UCSD-AML1 (cell line): ENCODE data around the gene CCL7.

ENCODE experiments used
- DNase-seq: peaks from one replicate; lab custom pipeline; 2025; ENCODE audit not compliant: unreplicated experiment; lab: John Stamatoyannopoulos, UW

Gene CCL7

DNA sequence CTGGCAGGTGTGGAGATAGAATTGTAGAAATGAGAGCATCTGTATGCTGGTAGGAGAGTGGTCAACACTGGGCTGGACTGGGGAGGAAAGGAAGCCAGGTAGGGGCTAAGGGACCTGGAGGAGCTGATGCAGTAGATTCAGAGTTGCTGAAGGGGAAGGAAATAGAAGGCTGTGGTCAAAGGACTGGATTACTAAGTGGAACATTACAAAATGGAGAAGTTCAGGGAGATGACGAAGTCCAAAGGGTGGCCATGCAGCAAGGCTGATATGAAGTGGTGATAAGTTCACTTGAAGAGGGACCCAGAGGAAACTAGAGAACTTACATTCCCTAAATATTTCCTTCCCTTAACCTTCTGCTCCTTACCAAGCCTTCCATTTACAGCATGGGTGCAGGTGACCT lies 23.6 kb upstream of the CCL7 start:
- DNase-seq, result peak; percentile 40

DNA sequence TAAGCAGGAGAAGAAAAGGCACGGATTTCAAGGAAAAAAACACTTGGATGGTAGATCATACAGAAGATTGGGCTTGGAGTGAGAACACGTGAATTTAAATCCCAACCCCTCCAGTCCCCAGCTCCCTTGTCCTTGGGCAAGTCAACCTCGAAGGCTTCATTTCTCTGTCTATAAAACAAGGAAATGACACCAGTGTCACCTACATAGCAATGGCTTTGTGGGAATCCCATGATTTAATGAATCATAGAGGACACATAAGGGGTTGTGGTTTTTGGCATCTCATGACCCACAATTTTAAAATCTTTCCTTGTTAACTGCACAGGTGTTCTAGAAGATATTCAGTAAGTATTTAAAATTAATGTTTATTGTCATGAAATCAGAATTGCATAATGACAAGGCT lies 23.1 kb upstream of the CCL7 start:
- no peak for DNase-seq

DNA sequence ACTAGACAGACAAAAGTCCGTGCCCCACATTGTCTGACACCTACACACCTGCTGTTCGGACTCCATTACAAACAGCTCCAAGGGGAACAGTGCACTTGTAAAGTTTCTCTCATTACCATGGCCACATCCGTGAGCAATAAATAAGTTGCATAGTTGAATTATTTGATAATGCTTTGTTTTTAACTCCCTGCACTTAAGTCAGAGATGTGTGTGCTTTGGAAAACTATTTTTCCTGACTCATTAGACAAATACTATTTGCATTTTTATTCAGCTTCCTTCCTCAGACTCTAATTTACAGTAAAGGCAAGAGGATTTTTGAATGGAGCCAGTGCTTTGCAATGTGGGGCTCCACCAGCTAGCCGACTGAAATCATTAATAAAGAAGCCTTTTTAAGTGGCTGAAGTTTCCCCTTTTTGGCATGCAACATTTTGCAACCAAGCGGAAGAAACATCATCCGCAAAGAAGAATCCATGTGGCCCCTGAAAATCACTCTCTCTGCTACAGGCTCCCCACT lies 21.5 kb upstream of the CCL7 start:
- DNase-seq, result no peak

DNA sequence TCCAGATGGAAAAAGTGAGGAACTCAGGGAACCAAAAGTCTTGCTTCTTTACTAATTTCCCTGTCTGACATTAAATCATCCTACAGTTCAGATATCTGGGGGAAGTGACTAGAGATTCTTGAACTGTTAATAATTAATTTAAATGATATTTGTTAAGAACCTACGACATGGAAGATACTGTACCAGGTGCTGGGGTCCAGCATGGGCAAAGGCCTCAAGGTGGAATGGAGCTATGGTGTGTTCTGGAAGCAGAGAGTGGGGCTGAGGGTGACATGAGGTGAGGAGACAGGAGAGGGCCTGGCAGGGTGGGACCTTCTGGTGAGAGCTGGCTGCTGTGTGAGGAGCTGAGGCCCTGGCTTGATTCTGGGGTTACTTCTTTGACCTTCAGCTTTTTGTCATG lies 21.0 kb upstream of the CCL7 start:
- DNase-seq, result no peak

DNA sequence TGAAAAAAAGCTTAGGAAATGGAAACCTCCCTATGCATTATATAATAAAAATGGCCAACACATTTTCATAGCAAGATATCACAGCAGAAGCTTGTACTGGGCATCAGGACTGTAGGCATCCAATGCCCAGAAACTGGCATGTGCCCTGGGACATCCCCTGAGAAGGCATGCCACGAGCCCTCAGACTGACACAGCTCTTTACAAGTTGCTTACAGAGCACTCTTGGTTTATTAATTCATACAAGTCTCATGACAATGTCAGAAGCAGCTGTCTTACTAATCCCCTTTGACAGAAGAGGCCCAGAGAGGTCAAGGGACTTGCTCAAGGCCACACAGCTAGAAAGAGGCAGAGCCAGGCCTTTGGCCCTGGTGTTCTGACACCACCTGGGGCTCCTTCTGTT lies 20.5 kb upstream of the CCL7 start:
- DNase-seq, result no peak

DNA sequence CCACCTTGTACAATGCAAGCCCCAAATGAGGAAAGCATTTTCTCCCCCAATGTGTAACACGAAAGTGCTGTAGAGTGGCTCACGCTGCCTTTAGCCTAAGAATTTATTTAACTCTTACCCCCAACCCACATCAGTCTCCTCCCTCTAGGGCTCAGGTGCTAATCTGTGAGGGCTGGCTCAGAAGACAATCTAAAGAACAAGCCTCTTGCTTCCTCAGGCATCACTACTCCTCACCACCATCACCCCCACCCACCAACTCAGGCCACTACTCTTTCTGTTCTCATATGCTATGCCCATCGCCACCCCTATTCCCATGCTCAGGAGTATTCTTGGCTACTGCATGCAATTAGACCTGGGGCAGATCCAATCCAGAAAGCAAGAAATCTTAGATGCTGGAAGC lies 18.8 kb upstream of the CCL7 start:
- no peak for DNase-seq

DNA sequence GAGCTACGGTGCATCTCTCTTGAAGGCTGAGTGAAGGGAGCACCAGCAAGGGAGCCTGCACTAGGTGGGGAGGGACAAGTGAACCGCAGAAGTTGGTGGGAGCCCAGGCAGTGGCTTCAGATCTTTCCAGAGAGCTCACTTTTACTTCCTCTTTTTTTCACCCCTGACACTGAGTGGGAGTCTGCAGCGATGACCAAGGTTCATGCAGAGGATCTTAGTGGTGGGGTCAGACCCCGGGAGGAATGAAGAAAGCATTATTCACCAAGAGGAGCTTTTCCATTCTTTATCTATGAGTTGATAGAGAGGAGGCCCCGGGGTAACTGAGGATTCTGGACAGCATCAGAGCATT lies 18.0 kb upstream of the CCL7 start:
- DNase-seq, result peak; percentile 71

DNA sequence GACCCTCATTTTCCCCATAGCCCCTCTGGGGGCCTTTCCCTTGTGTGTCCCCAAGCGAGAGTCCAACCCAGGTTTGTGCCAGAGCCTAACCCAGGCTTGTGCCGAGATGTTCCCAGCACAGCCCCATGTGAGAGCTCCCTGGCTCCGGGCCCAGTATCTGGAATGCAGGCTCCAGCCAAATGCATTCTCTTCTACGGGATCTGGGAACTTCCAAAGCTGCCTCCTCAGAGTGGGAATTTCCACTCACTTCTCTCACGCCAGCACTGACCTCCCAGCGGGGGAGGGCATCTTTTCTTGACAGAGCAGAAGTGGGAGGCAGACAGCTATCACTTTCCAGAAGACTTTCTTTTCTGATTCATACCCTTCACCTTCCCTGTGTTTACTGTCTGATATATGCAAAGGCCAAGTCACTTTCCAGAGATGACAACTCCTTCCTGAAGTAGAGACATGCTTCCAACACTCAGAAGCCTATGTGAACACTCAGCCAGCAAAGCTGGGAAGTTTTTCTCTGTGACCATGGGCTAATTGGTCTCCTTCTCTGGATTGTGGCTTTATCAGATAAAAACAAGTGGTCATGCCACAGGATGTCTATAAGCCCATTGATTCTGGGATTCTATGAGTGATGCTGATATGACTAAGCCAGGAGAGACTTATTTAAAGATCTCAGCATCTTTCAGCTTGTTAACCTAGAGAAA lies 17.4 kb upstream of the CCL7 start:
- no peak for DNase-seq

DNA sequence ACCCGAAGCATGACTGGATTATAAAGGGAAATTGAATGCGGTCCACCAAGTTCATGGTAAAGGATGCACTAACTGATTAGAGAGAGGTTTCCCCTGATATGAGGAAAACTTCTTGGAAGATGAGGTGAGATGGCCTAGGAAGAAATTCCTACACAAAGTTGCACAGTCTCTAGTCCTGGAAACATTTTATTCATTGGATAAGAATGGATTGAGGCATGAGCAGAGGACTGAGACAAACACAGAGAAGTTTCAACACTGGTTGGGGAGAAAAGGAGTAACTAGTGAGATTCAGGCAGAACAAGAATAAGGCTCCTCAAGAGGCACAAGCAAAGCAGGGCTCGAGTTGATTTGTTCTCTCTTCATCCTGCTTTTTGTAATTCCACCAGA lies 16.9 kb upstream of the CCL7 start:
- no peak for DNase-seq

DNA sequence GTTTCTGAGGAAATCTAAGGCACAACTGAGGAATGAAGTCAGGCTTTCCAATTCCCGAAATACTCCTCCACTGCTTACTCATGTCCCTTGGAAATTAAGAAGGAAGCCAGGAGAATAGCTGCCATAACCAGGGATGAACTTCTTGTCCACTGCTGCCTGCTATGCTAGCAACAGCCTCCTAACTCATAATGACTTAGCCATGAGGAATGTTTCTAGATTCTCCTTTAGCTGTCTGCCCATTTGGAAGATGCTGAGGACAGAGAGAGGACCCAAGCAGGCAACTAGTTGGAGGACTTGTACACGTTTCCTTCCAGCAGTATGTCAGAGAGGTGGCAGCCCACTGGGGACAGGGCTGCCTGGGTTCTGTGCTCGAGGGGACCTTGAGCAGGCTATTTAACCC lies 15.9 kb upstream of the CCL7 start:
- no peak for DNase-seq

DNA sequence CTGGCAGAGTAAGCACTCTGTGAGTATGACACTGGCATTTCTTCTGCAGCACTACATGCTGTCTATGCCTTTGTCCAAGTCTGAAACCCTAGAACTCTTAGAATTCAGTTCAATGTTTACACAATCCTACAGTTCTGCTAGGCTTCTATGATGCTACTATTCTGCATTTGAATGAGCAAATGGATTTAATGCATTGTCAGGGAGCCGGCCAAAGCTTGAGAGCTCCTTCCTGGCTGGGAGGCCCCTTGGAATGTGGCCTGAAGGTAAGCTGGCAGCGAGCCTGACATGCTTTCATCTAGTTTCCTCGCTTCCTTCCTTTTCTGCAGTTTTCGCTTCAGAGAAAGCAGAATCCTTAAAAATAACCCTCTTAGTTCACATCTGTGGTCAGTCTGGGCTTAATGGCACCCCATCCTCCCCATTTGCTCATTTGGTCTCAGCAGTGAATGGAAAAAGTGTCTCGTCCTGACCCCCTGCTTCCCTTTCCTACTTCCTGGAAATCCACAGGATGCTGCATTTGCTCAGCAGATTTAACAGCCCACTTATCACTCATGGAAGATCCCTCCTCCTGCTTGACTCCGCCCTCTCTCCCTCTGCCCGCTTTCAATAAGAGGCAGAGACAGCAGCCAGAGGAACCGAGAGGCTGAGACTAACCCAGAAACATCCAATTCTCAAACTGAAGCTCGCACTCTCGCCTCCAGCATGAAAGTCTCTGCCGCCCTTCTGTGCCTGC lies 15.2 kb upstream of the CCL7 start, which contains the start of gene CCL2:
Gene CCL2, plus strand, starts transcription at position 635 of the 730 bp plus-strand sequence. Its CDS starts 65 bp downstream, at position 700.
- DNase-seq, result peak; percentile 62

DNA sequence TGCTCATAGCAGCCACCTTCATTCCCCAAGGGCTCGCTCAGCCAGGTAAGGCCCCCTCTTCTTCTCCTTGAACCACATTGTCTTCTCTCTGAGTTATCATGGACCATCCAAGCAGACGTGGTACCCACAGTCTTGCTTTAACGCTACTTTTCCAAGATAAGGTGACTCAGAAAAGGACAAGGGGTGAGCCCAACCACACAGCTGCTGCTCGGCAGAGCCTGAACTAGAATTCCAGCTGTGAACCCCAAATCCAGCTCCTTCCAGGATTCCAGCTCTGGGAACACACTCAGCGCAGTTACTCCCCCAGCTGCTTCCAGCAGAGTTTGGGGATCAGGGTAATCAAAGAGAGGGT lies 14.7 kb upstream of the CCL7 start:
- DNase-seq, result no peak

DNA sequence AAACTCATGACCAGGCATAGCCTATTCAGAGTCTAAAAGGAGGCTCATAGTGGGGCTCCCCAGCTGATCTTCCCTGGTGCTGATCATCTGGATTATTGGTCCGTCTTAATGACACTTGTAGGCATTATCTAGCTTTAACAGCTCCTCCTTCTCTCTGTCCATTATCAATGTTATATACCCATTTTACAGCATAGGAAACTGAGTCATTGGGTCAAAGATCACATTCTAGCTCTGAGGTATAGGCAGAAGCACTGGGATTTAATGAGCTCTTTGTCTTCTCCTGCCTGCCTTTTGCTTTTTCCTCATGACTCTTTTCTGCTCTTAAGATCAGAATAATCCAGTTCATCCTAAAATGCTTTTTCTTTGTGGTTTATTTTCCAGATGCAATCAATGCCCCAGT lies 14.2 kb upstream of the CCL7 start:
- DNase-seq, result no peak

DNA sequence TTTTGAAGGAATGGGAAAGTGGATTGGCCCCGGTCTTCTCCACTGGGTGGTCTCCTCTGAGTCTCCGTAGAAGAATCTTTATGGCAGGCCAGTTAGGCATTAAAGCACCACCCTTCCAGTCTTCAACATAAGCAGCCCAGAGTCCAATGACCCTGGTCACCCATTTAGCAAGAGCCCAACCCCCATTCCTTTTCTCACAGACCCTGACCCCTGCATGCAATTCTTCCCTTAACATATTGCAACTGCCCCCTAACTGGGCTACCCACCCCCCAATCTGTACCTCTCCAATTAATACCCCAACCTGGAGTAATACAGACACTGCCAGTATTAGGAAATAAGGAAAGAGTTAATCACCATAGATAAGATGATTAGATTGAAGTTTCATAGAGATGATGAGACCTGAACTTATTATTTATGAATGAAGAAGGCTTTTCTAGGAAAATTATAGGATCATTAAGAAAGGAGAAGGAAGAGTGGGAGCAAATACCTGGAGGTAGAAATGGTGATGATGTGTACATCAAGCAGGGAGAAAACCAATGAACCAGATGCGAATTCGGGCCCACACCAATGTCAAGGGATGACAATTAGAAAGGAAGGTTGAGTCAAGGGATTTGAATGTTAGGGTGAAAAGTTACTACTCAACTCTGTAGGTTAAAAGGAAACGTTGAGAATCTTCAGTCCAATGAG lies 12.6 kb upstream of the CCL7 start:
- DNase-seq, result no peak

DNA sequence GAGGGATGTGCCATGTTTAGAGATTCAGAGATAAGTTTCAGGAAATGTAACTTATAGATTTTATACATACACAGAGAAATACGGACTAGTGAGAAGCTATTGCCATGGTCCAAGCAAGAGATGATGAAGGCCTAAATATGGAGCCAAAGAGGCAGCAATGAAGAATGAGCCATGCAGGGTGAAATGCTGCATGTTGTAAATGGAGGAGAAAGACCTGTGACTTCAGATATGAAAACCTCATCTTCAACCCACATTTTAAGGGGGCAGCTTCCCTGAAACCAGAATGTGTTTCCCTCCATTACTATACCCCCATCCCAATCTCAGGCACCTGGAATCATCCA lies 12.1 kb upstream of the CCL7 start:
- no peak for DNase-seq

DNA sequence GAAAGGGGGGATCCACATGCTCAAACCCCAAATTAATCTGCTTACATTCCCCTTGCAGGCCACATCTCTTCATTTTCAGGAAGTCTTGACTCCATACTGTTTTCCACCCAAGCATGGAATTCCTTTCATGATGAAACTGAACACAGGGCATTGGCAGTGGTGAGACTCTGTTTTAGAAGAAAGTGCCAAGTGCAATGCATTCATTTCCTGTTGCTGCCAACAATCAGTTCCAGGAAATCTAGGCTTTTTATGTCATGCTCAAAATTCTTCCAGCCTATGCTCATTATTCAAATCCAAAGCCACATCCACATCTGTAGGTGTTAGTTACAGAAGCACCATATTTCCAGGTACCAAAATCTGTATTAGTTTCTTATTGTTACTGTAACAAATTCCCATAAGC lies 10.9 kb upstream of the CCL7 start:
- no peak for DNase-seq

DNA sequence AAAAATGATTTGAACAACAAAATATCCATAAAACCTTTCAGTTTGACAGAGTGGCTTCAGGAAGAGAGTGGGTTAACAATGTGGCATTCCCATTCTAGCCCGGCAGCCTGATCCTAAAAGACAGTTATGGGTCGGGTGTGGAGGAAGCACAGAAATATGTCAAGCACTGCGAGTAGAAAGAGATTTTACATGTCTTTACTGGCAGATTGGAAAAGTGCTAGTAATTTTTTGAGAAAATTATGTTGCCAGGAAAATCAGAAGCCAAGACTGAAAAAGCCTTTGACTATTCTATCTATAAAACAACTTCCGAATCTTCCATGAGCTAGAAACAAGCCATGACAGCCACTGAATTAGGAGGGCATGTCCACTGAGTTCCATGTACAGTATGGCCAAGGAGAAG lies 9.2 kb upstream of the CCL7 start:
- DNase-seq, result no peak

DNA sequence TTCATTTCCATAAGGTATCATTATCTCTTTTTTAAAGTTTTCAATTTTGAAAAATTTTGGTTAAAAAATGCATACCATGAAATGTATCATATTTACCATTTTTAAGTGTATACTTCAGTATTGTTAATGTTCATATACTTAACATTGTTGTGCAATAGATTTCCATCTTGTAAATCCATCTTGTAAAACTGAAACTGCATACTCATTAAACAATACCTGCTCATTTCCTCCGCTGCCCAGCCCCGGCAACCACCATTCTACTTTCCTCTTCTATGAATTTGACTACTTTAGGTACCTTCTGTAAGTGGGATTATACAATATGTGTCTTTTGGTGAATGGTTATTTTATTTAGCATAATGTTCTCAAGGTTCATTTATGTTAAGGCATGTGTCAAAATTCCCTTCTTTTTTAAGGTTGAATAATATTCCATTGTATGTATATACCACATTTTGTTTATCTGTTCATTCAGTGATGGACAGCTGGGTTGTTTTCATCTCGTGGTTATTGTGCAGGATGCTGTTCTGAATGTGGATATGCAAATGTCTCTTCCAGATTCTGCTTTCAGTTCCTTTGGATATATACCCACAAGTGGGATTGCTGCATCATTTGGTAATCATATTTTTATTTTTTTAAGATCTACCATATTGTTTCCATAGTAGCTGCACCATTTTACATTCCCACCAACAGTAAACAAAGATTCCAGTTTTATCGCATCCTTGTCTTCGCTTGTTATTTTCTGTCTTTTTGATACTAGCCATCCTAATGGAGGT lies 8.3 kb upstream of the CCL7 start:
- DNase-seq, result no peak

DNA sequence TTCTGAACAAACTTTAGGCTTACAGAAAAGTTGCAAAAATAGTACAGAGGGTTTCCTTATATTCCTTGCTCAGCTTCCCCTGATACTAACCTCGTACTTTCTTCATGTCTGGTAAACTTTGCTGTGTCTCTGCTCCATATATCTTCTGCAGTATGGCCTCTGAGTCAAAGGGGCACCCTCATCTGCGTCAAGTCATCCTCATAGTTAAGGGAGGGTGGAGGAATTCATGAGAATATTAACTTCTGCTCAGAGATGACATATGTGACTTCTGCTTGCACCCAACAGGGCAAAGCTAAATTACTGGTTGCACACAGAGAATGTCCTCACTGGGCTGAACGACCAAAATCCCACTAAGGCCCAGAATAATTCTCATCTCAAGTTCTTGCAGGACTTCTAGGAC lies 4.3 kb upstream of the CCL7 start:
- no peak for DNase-seq

DNA sequence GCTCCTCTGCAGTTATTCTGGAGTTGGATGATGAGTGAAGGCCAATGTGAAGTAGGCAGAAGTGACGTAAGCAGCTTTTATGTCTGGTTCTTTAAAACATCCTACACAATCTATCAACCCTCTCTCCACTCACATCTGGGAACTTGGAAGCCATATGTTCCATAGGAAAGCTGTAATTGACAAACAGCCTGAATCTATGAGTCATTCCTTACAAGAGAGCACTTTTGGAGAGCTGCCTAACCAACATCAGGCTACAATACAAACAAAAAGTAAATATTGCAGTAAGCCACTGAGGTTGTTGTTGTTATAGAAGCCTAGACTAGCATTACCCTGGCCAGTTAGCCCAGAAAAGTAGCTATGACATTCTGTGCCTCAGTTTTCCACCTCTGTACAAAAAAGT lies 5.9 kb downstream of the CCL7 start:
- DNase-seq, result no peak

DNA sequence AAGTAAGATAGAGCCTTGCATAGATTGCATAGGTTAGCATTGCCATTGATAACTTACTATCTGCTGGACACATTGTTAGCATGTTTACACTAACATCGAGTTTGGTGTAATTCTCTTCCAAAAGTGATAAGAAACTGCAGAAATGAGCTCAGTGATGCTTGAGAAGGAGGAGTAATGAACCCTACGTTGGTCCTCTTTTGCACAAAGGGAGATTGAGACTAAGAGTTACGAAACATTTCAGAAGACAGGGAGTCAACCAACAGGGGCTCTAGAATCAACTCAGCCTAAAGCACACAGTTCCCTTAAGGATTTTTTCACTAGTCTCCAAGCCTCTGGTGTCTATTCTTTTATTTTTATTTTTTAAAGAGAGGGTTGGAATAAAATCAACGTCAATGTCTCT lies 6.8 kb downstream of the CCL7 start:
- DNase-seq, result no peak

DNA sequence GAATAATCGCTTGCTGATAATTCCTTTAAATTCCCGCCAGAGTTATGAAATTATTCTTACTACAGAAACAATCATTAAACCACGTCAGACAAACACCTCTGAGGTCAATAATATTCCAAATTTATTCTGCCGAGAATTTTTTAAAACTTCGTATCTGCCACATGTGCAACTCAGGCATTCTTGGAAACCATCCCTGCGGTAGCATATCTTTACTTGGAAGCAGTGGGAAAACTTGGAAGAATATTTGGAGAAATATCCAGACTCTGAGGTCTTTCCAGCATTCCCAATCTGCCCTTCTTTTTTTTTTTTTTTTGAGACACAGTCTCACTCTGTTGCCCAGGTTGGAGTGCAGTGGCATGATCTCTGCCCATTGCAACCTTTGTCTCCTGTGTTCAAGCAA lies 13.6 kb downstream of the CCL7 start:
- DNase-seq, result no peak
